Aortic smooth muscle cell (primary cell): ENCODE measurements around the gene PPP1R14B. TPM values are rescaled to one million over a fixed set of nuclear protein-coding genes. Genes with fewer than 3 reads are reported as not detected.

Source experiments
- total RNA-seq: library from RNA; depleted of rRNA; stranded (reverse); fragments of >200 nt; gene quantifications from 2 replicates; pipeline ENCODE4 v1.2.3, GENCODE V29; 2014

The PPP1R14B gene, protein sequence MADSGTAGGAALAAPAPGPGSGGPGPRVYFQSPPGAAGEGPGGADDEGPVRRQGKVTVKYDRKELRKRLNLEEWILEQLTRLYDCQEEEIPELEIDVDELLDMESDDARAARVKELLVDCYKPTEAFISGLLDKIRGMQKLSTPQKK
- 336 and 439 TPM in 2 replicates for total RNA-seq

DNA sequence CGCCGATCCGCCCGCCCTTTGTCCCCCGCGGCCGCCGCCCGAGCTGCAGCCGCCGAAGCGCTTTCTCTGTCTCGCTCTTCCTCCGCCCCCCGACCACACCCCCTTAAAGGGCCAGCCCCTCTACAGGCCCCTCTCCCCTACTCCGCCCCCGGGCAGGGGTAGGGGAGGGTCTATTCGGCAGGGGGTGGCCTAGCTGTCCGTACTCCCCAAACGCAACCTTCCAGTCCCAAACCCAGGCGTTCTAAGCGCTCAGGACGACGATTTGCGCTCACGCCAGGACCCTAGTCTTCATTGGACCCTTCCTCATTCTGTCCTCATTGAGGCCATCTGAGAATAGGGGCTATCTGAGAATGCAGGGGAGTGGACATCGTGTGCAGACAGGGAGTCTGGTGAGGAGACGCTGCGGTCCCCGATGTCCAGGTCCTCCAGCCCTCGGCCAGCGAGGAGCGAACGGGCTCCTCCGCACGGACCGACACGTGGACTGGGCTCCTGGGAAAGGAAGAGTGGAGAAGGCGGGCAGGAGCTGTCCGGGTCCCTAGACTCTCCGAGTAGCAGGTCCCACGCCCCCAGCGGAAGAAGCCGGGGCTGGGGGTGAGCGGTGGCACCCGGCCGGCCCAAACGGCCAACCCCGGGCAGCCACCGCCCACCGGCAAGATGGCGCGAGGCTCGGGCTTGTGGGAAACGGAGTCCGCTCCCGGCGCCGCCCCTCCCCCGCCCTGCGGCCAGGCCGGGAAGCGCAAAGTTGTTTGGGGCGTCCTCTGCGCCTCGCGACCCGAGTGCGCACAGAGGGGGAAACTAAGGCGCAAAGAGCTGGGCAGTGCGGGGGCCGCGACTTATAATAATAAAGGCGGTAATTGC is at the start of gene PPP1R14B:
Gene PPP1R14B (minus strand): TSS at position 73 of the 858 bp plus-strand sequence. CDS start 270 bp downstream, outside the sequence.

DNA sequence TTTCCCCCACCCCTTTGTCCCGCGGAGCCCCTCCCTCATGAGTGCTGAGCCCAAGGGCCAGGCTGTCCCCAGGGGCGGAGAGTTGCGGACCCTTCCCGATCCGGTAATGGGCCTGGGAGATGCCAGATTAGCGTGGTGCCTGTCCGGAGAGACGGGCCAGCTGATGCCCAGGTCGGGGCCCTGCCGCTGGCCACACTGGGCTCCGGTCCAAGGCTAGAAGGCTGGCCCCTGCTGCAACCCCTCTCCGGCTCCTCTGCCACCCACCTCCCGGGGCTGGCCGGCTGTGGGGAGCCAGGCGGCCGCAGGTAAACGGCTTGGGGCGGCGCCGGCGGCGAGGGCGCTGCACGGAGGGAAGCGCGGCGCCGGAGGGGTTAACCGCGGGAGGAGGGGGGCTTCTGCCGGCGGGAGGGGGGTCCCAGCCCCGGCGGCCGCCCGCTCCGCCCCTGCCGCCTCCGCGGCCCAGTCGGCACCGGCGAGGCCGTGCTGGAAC is 44.6 kb upstream of the PPP1R14B start, which contains the start of gene KCNK4:
Gene KCNK4 (plus strand): TSS at position 41 of the 490 bp plus-strand sequence. CDS start 1,717 bp downstream, outside the sequence.

GRCh38 chr11:64284962-64285884 is 38.5 kb upstream of the PPP1R14B start, which contains the start of gene GPR137:
GPR137 (plus strand) TSS chr11:64285848; CDS start chr11:64286525, 677 bp downstream.

DNA sequence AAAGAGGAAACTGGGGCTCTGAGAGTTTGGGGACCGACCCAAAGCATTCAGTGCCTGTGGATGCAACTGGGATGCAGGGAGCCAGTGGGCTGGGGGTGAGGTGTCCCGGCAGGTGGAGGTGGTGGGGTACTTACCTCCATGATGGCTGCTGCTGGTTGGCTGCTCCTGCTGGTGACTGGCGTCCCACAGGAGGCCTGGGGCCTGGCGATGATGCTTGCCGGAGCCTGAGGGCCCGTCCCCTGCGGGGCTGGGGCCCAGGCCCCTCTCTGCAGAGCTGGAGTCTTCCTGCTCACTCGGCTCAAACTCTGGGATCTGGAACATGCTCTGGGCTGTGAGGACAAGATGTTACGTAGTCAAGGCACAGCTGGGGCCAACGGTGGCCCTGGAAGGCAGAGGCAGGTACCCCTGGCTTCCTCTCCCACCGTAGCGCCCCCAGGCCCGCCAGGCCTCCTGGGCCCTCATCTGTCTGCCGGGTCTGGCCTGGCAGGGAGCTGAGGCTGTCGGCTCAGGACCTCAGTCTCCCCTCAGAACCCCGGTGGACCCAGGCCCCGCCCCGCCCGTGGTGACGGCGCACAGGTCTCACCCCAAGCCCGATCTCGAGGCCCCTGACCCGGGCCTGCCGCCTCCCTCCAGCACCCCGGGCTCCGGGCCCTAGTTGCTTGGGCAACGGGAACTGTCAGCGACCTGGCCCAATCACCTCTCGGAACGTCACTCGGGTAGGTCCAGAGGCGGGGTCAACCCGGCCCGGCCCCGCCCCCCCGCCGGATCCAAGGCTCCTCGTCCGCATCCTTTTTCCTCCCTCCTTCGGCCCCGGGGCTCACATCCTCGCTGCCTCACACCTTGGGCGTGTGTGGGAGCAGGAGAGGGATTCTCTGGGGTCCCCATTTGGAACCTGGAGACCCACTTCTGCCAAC is 37.6 kb upstream of the PPP1R14B start, which contains the start of gene BAD:
Gene BAD (minus strand): TSS at position 618 of the 914 bp plus-strand sequence. CDS start 297 bp downstream, at position 321.

GRCh38 chr11:64251016-64251752 is 4.4 kb upstream of the PPP1R14B start, which contains the start of gene PLCB3:
PLCB3 (plus strand) TSS chr11:64251530; CDS start chr11:64251650, 120 bp downstream.

DNA sequence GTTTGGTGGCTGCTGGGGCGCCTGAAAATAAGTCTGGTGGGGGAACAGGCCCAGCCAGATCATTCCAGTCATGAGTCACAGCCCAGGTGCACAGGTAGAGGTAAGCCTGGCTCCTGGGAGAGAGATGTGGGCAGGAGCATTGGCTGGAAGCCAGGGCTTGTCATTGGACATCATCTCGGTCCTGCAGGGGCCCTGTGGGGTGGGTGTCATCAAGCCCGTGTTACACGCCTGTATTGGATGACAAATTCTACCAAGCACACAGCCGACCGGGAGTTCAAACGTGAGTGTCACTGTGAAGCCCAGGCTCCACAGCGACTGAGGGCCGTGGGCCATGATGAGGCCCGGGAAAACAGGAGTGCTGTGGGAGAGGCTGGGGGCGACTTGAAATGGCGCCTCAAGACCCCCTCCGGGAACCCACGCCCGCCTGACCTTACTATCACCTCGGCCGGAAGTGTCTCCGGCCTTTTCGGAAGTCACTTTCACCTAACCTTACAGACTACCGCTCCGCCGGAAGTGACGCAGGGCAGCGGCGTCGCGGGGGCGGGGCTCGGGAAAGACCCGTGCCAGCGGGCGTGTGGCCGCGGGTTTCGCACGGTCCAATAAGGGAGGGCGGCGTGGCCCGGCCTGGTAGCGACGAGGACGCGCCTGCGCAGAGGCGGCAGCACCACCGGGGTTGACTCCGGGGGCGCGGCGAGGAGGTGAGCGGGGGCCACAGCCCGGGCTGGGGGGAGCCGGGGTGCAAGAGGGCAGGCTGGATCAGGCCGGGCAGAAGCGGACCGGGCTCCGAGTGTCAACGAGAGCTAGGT is 6.1 kb downstream of the PPP1R14B start, which contains the start of gene FKBP2:
Gene FKBP2 (plus strand): TSS at position 661 of the 806 bp plus-strand sequence. CDS start 1,293 bp downstream, outside the sequence.

DNA sequence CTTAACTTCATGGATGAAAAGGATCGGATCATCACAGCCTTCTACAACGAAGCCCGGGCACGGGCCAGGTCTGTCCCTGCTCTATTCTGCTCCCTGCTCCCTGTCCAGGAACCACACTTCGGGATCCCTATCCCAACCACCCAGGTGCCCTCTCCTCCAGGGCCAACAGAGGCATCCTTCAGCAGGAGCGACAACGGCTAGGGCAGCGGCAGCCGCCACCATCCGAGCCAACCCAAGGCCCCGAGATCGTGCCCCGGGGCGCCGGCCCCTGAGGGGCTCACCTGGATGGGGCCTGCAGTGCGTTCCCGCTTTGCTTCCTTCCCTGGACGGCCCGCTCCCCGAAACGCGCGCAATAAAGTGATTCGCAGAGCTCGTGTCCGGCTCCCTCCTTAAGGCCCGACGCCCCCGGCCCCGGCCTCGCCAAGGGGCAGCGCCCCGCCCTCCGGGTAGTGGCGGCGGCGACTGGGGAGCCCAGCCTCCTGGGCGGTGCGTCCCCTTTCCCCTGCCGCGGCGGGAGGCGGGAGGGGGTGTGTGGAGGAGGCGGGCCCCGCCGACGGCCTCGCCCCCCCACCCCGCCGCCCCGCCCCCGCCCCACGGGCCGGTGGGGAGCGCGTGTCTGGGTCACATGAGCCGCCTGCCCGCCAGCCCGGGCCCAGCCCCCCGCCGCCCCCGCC is 12.7 kb downstream of the PPP1R14B start, which contains the start of gene VEGFB:
Gene VEGFB (plus strand): TSS at position 672 of the 674 bp plus-strand sequence. CDS start 250 bp downstream, outside the sequence.

GRCh38 chr11:64230171-64230984 is 16.4 kb downstream of the PPP1R14B start, which contains the start of gene DNAJC4:
DNAJC4 (plus strand) TSS chr11:64230548; CDS start chr11:64230855, 307 bp downstream.

DNA sequence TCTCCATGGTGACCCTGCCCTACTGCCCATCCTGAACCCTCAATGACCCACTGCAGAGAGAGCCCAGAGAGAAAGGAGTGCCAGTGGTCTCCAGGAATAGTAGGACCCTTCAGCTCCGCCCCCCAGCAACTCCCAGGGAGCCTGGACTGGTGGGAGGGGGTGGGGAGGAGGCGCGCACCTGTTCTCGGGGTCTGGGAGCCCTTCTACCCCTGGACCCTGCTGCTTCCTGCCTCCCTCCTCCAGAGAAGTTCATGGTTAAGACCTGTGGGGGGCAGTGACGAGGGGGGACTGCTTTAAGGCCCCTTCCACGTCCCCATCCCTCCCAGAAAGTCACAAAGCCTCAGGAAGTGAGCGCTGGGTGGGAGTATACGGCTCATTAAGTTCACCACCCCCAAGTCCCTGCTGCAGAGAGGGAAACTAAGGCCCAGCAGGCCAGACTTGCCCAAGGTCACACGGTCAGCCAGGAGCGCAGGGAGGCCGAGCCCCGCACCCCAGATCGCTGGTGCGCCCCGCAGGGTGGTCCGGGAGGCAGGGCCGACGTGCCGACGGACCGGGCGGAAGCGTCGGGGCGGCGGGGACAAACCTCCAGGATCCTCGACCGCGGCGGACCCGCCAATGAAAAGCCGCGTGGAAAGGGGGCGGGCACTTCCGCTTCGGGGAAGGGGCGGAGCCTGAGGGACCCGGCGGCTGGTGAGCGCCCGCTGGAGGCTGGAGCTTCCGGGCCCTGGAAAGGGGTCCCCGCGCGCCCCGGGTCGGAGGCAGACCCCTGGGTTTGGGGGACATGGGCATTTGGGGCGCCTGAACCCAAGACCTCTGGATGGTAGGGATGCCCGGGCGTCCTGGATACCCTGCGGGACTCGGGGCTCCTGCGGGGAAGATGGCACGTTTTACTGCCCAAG is 20.9 kb downstream of the PPP1R14B start, which contains the start of the genes NUDT22 and TRPT1:
Gene NUDT22 (plus strand): TSS at position 667 of the 899 bp plus-strand sequence. CDS start 379 bp downstream, outside the sequence.
Gene TRPT1 (minus strand): TSS at position 579 of the 899 bp plus-strand sequence. CDS start 326 bp downstream, at position 253.

GRCh38 chr11:64206457-64207255 is 40.1 kb downstream of the PPP1R14B start, which contains the start of gene FERMT3:
FERMT3 (plus strand) TSS chr11:64206721; CDS start chr11:64207365, 644 bp downstream.

Other genes with a start within 250 kb of the PPP1R14B start
- gene FLRT1, start 211.0 kb downstream of the PPP1R14B start, total RNA-seq, result under 0.01 TPM in 1 of 2 replicates, not detected in the other
- 15.5 and 19.3 TPM in 2 replicates for gene MACROD1, start 80.8 kb downstream of the PPP1R14B start, total RNA-seq
- gene STIP1, start 60.8 kb downstream of the PPP1R14B start, total RNA-seq, result 98.2 and 140 TPM in 2 replicates
- gene FERMT3, start 40.2 kb downstream of the PPP1R14B start, total RNA-seq, result 50.9 and 96.3 TPM in 2 replicates
- gene TRPT1, start 20.8 kb downstream of the PPP1R14B start, total RNA-seq, result 32.1 and 36.1 TPM in 2 replicates
- gene NUDT22, start 20.7 kb downstream of the PPP1R14B start, total RNA-seq, result 51.7 and 61.8 TPM in 2 replicates
- gene DNAJC4, start 16.4 kb downstream of the PPP1R14B start, total RNA-seq, result 9.0 and 10.4 TPM in 2 replicates
- 24.6 and 39.0 TPM in 2 replicates for gene VEGFB, start 12.4 kb downstream of the PPP1R14B start, total RNA-seq
- 92.3 and 132 TPM in 2 replicates for gene FKBP2, start 5.8 kb downstream of the PPP1R14B start, total RNA-seq
- gene PLCB3, start 4.6 kb upstream of the PPP1R14B start, total RNA-seq, result 53.6 and 68.6 TPM in 2 replicates
- gene BAD, start 37.7 kb upstream of the PPP1R14B start, total RNA-seq, result 65.1 and 72.4 TPM in 2 replicates
- 6.3 and 7.6 TPM in 2 replicates for gene GPR137, start 38.9 kb upstream of the PPP1R14B start, total RNA-seq
- not detected in 2 replicates for gene KCNK4, start 44.4 kb upstream of the PPP1R14B start, total RNA-seq
- gene CATSPERZ, start 53.4 kb upstream of the PPP1R14B start, total RNA-seq, result 0.50 and 0.66 TPM in 2 replicates
- gene ESRRA, start 58.6 kb upstream of the PPP1R14B start, total RNA-seq, result 32.7 and 40.6 TPM in 2 replicates
- gene TRMT112, start 70.6 kb upstream of the PPP1R14B start, total RNA-seq, result 197 and 232 TPM in 2 replicates
- gene PRDX5, start 71.2 kb upstream of the PPP1R14B start, total RNA-seq, result 260 and 296 TPM in 2 replicates
- gene CCDC88B, start 93.3 kb upstream of the PPP1R14B start, total RNA-seq, result 4.3 and 4.5 TPM in 2 replicates
- 46.5 and 53.1 TPM in 2 replicates for gene RPS6KA4, start 112.2 kb upstream of the PPP1R14B start, total RNA-seq